Sigmoid colon (tissue), 7 donors: Measurements from ENCODE around the gene CHCHD6. TPM values are rescaled to one million over a fixed set of nuclear protein-coding genes. Genes with fewer than 3 reads are reported as not detected.

Experiments
- DNase-seq: peaks from one replicate; pipeline ENCODE4 v3.0.0-alpha.2; 2019
- H3K27ac ChIP-seq, 4 donors: fragments of 200-600 bp; sonication (generic); one replicate each; pipeline ENCODE4 v1.5.1; 2016 to 2019; ENCODE audit warnings: mild to moderate bottlenecking in 1 of 4
- H3K27me3 ChIP-seq, 3 donors: fragments of 200-600 bp; sonication (generic); one replicate each; pipeline ENCODE4 v1.5.1; 2019; ENCODE audit warnings: mild to moderate bottlenecking in 1 of 3
- H3K36me3 ChIP-seq, 4 donors: fragments of 200-600 bp; sonication (generic); one replicate each; pipeline ENCODE4 v1.5.1; 2016 to 2019
- H3K4me1 ChIP-seq, 4 donors: fragments of 200-600 bp; sonication (generic); one replicate each; pipeline ENCODE4 v1.5.1; 2017 to 2019
- H3K4me3 ChIP-seq, 4 donors: fragments of 200-600 bp; sonication (generic); one replicate each; pipeline ENCODE4 v1.5.1; 2017 to 2019; ENCODE audit warnings: mild to moderate bottlenecking in 2 of 4, moderate library complexity in 1 of 4
- H3K9me3 ChIP-seq, 4 donors: fragments of 200-600 bp in 3 of 4; sonication (generic) in 3 of 4; one replicate each; pipeline versions ENCODE4 v1.5.1 to v1.6.1; 2013 to 2019
- EP300 ChIP-seq, 4 donors: sonication (generic); formaldehyde crosslinking; IDR thresholded peaks; one replicate each; pipeline ENCODE4 v1.6.1; 2017; ENCODE audit warnings: antibody characterized with exemption in 4 of 4
- POLR2A ChIP-seq, 2 donors: fragments of 450-650 bp; IDR thresholded peaks; one replicate each; pipeline ENCODE4 v1.6.1; 2016; ENCODE audit warnings: antibody characterized with exemption in 2 of 2, mild to moderate bottlenecking in 2 of 2, moderate library complexity in 2 of 2
- POLR2AphosphoS5 ChIP-seq, 4 donors: sonication (generic); formaldehyde crosslinking; IDR thresholded peaks; one replicate each; pipeline ENCODE4 v1.6.1; 2017; ENCODE audit warnings: antibody characterized with exemption in 4 of 4
- WGBS, 2 donors: extraction: QIAGEN DNeasy Blood & Tissue Kit; methylation state at CpG; one replicate each; pipeline ENCODE4 v1.1.7; 2013; 5-methylcytosine and 5-hydroxymethylcytosine counted together
- intact Hi-C: fragments of 100-400 bp; cut with DNase I; formaldehyde crosslinking; loops from one replicate; pipeline ENCODE4 v1.15.1; 2023
- polyA plus RNA-seq, 3 donors: library from polyadenylated mRNA; stranded (reverse); fragments of 200-250 nt; gene quantifications; one replicate each; pipeline ENCODE4 v1.2.3, GENCODE V29; 2013
- total RNA-seq, 4 donors: library from RNA; depleted of rRNA; stranded (reverse); fragments of >200 nt; gene quantifications; one replicate each; pipeline ENCODE4 v1.1.0, GENCODE V29; 2016
- TF ChIP-seq, protein P1 (sequence below), 4 experiments: fragments of 450-650 bp in 3 of 4; fragments of 200-600 bp in 1 of 4; IDR thresholded peaks; one replicate each; pipeline ENCODE4 v1.5.1; 2016 to 2019; ENCODE audit warnings: antibody characterized with exemption in 4 of 4, mild to moderate bottlenecking in 3 of 4, moderate library complexity in 2 of 4
- donor health status: healthy with polysubstance abuse.
- donor health status: Bipolar disorder and iron deficiency.
- donor health status: healthy.

CHCHD6 gene
- total and polyA plus RNA-seq, 7 donors: 8.0 to 20.9 (median 14.4) TPM

DNA sequence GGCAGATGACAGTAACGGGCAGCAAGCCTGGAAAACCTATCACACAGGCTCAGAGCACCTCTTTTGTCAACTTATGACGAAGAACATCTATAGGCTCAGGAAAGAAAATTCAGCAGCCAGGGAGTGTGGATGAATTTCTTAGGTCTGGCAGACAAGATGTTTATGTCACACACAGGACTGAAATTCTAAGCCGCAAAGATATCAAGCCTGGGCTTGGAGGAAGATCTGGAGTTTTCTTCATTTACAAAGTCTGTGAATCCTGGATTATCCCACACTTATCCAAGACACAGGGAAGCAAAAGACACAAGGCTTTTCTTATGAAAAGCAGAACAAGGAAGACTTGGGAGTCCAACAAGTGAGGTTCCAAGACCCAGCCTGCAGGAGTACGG, 23.4 kb upstream of the CHCHD6 start:
- Histone ChIP-seq H3K27me3 (peaks cover 0 to 12% (median 0%) of the 10 kb centered on the region in 3 donors), H3K9me3 (no peaks in the 10 kb centered on the region), H3K27ac (no peak overlapping the region), H3K4me3 (no peak overlapping the region), H3K4me1 (peaks cover 0 to 7% (median 3%) of the 10 kb centered on the region in 4 donors), H3K36me3 (no peaks in the 10 kb centered on the region)
- intact Hi-C loops: loop anchor here (2.0 kb wide), 1 partner anchor 302 kb away; the partner anchor contains the start of gene PLXNA1
- DNase-seq: no peak
- 88 to 93% methylated on average over 4 of the region's 4 CpGs for WGBS, 2 donors
- TF ChIP-seq EP300 (IDR thresholded peaks at IDR 0.05) (no peak), POLR2AphosphoS5 (IDR thresholded peaks at IDR 0.05) (no peak), POLR2A (IDR thresholded peaks at IDR 0.05) (no peak)
- TF ChIP-seq, protein P1, sequence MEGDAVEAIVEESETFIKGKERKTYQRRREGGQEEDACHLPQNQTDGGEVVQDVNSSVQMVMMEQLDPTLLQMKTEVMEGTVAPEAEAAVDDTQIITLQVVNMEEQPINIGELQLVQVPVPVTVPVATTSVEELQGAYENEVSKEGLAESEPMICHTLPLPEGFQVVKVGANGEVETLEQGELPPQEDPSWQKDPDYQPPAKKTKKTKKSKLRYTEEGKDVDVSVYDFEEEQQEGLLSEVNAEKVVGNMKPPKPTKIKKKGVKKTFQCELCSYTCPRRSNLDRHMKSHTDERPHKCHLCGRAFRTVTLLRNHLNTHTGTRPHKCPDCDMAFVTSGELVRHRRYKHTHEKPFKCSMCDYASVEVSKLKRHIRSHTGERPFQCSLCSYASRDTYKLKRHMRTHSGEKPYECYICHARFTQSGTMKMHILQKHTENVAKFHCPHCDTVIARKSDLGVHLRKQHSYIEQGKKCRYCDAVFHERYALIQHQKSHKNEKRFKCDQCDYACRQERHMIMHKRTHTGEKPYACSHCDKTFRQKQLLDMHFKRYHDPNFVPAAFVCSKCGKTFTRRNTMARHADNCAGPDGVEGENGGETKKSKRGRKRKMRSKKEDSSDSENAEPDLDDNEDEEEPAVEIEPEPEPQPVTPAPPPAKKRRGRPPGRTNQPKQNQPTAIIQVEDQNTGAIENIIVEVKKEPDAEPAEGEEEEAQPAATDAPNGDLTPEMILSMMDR (IDR thresholded peaks at IDR 0.05): no peak

DNA sequence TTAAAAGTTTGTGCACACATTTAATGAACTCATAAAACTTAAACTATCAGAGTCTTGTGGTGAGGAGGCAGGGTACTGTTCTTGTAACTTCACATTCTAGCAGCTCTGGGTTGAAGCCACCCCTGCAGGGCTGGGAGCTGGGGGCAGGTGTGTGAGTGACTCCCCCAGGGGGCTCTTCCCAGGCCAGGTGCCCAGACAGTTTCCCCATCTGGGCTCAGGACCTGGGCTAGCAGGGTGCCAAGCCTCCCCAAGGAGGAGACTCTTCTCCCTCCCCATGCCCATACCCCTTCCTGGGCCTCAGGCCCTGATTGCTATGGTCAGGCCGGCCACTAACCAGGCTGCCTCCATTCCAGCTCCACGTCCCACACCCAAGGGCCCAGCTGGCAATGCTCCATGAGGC, 22.0 kb upstream of the CHCHD6 start:
- no peaks in the 10 kb centered on the region for H3K9me3 ChIP-seq
- H3K36me3 ChIP-seq: no peaks in the 10 kb centered on the region
- H3K4me3 ChIP-seq: no peak overlapping the region
- peaks cover 0 to 7% (median 3%) of the 10 kb centered on the region in 4 donors for H3K4me1 ChIP-seq
- DNase-seq: no peak
- TF ChIP-seq POLR2AphosphoS5 (IDR thresholded peaks at IDR 0.05) (no peak), POLR2A (IDR thresholded peaks at IDR 0.05) (no peak), EP300 (IDR thresholded peaks at IDR 0.05) (no peak)
- TF ChIP-seq, protein P1 (IDR thresholded peaks at IDR 0.05): no peak
- H3K27ac ChIP-seq: no peak overlapping the region
- intact Hi-C loops: no loop called here
- 82 to 84% methylated on average over 2 of the region's 2 CpGs for WGBS, 2 donors
- H3K27me3 ChIP-seq: peaks cover 0 to 12% (median 0%) of the 10 kb centered on the region in 3 donors

DNA sequence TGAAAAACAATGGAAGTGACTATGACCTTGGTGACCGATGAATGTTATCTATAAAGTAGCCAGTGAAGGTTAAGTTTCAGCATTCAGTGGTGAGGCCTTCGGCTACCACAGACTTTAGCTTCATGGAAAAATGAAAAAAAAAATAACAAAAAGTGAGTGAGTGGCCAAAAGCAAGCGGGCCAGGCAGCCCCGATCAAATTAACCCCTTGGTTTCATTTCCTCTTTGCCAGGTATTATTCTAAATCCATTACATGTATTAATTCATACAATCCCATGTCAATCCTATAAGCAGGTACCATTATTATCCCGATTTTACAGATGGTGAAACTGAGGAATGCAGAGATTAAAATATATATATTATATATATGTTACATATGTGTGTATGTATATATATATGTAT, 21.0 kb upstream of the CHCHD6 start:
- Histone ChIP-seq H3K27ac (no peak overlapping the region), H3K27me3 (peaks cover 0 to 12% (median 0%) of the 10 kb centered on the region in 3 donors)
- no peak for TF ChIP-seq EP300 (IDR thresholded peaks at IDR 0.05)
- no peak for TF ChIP-seq POLR2AphosphoS5 (IDR thresholded peaks at IDR 0.05)
- no peak for TF ChIP-seq POLR2A (IDR thresholded peaks at IDR 0.05)
- TF ChIP-seq, protein P1 (IDR thresholded peaks at IDR 0.05): no peak

DNA sequence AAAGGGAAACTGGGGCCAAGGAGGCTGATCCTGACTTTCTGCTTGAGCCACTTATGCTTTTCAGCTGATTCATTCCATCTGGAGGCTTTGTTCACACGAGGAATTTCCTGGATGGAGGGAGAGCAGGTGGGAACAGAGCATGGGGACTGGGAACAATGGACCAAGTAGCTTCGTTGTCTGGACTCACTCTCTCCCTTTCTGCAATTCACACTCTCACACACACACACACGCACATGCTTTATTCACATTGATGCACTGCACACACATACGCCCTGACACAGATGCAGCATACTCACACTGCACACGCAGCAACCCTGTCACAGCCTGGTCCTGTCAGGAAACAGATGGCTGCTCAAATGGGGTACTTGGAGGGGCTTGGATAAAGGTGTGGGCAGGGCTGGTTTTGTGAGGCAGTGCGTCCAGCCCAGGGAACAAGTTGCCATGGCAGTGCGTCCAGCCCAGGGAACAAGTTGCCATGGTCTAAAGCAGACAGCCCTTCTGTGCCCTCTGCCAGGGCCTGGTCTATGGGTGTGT, 19.8 kb upstream of the CHCHD6 start:
- H3K36me3 ChIP-seq: no peaks in the 10 kb centered on the region
- H3K27me3 ChIP-seq: peaks cover 0 to 2% (median 0%) of the 10 kb centered on the region in 3 donors
- no peak overlapping the region for H3K4me3 ChIP-seq
- no peak for TF ChIP-seq POLR2AphosphoS5 (IDR thresholded peaks at IDR 0.05)
- no peak for TF ChIP-seq POLR2A (IDR thresholded peaks at IDR 0.05)
- TF ChIP-seq, protein P1 (IDR thresholded peaks at IDR 0.05): no peak
- H3K9me3 ChIP-seq: no peaks in the 10 kb centered on the region
- intact Hi-C loops: no loop called here
- WGBS, 2 donors: 48 to 70% methylated on average over 7 of the region's 7 CpGs
- DNase-seq: no peak
- H3K27ac ChIP-seq: no peak overlapping the region
- H3K4me1 ChIP-seq: peaks cover 0 to 2% (median under 1%) of the 10 kb centered on the region in 4 donors

More for the DNA sequence above, 21.0 kb upstream of the CHCHD6 start:
- H3K4me3 ChIP-seq: no peak overlapping the region
- peaks cover 0 to 7% (median 3%) of the 10 kb centered on the region in 4 donors for H3K4me1 ChIP-seq
- intact Hi-C loops: no loop called here
- no peak for DNase-seq
- H3K9me3 ChIP-seq: no peaks in the 10 kb centered on the region
- H3K36me3 ChIP-seq: no peaks in the 10 kb centered on the region
- WGBS, 2 donors: 78 to 86% methylated on average over 5 of the region's 5 CpGs

DNA sequence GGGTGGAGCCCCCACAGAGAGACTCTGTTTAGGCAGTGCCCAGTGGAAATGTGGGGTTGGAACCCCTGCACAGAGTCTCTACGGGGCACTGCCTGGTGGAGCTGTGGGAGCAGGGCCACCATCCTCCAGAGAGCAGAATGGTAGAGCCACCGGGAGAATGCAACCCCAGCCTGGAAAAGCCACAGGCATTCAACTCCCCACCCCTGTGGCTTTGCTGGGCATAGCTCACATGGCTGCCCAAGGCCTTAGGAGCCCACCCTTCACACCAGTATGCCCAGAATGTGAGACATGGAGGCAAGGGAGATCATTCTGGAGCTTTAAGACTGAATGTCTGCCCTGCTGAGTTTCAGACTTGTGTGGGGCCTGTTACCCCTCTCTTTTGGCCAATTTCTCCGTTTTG, 19.0 kb upstream of the CHCHD6 start:
- 80 to 87% methylated on average over 3 of the region's 3 CpGs for WGBS, 2 donors
- H3K27me3 ChIP-seq: no peaks in the 10 kb centered on the region
- no peaks in the 10 kb centered on the region for H3K9me3 ChIP-seq
- no peaks in the 10 kb centered on the region for H3K4me1 ChIP-seq
- no peak overlapping the region for H3K4me3 ChIP-seq
- no peak for DNase-seq
- TF ChIP-seq POLR2A (IDR thresholded peaks at IDR 0.05): no peak
- no peak for TF ChIP-seq EP300 (IDR thresholded peaks at IDR 0.05)
- no peak for TF ChIP-seq POLR2AphosphoS5 (IDR thresholded peaks at IDR 0.05)
- TF ChIP-seq, protein P1 (IDR thresholded peaks at IDR 0.05): no peak
- intact Hi-C loops: no loop called here
- H3K27ac ChIP-seq: no peak overlapping the region
- no peaks in the 10 kb centered on the region for H3K36me3 ChIP-seq
